GM10266 (cell line): Measurements from ENCODE around the gene ABCC5.

ENCODE experiments used
- DNase-seq: peaks from one replicate; pipeline ENCODE4 v3.0.0; 2012; ENCODE audit errors: extremely low spot score
- TF ChIP-seq, protein P1 (sequence below): IDR thresholded peaks from 2 replicates; pipeline ENCODE4 v1.5.1; 2012; ENCODE audit warnings: mild to moderate bottlenecking, low read depth; ENCODE audit not compliant: control insufficient read depth, insufficient read depth; ENCODE audit errors: missing control alignments

Gene ABCC5

DNA sequence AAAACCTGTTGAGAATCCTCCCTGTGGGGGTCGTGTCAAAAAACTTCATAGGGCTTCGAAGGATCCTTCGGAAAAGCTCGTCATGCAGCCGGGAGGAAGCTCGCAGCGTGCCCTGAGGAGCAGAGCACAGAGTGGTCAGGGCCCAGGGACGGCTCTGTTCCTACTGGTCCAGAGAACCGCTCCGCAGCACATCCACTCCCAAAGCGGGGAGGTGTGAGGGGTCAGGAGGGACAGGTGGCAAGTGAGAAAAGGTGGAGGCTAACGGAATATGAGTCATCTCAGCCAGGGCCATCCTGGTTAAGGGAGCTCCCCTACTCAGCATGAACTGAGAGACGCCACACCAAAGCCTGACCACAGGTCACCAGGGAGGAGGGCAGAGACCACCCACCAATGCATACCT is 66.2 kb downstream of the ABCC5 start:
- DNase-seq: no peak
- TF ChIP-seq, protein P1, sequence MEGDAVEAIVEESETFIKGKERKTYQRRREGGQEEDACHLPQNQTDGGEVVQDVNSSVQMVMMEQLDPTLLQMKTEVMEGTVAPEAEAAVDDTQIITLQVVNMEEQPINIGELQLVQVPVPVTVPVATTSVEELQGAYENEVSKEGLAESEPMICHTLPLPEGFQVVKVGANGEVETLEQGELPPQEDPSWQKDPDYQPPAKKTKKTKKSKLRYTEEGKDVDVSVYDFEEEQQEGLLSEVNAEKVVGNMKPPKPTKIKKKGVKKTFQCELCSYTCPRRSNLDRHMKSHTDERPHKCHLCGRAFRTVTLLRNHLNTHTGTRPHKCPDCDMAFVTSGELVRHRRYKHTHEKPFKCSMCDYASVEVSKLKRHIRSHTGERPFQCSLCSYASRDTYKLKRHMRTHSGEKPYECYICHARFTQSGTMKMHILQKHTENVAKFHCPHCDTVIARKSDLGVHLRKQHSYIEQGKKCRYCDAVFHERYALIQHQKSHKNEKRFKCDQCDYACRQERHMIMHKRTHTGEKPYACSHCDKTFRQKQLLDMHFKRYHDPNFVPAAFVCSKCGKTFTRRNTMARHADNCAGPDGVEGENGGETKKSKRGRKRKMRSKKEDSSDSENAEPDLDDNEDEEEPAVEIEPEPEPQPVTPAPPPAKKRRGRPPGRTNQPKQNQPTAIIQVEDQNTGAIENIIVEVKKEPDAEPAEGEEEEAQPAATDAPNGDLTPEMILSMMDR: no peak

DNA sequence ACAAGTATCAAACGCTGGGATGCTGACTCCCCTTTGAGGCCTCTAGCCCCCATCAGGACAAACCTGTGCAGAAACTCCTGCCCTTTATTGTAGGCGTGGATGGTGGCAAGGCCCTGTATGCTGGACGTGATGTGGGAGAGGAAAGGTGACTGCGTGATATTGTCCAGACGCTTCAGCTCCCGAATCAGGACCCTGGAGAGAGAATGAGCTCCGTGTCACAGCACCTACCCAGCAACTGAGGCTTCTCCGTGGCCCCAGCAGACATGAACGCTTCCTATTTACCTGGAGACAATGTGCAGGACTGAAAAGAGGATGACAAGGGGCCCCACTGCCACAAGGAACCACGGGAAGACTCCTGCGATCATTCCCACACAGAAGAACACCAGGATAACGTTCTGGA is 68.0 kb downstream of the ABCC5 start:
- no peak for DNase-seq
- TF ChIP-seq, protein P1: no peak

DNA sequence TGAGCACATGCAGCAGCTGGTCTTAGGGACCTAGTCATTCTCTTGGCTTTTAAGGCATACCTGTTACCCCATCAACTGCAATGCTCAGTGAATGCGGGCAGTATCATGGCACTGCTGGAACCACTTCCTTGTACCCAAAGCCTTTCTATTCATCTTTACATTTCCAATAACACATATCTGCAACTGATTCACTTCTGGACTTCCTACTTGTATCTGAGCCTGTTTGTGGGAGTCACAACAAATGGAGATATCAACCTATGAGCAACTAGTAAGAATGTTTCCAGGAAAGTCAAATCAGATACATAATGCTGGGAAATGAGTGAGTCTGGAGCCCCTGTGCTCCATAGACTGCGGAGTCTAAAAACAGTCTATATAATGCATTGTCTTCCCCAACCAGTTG is 71.6 kb downstream of the ABCC5 start:
- no peak for DNase-seq
- TF ChIP-seq, protein P1: no peak

DNA sequence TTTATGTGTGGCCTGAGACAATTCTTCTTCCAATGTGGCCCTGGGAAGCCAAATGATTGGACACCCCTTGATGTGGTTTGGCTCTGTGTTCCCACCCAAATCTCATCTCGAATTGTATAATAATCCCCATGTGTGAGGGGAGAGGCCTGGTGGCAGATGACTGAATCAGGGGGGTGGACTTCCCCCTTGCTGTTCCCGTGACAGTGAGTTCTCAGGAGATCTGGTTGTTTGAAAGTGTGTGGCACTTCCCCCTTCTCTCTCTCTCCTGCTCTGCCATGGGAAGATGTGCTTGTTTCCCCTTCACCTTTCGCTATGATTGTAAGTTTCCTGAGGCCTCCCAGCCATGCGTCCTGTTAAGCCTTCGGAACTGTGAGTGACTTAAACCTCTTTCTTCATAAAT is 72.9 kb downstream of the ABCC5 start:
- no peak for DNase-seq
- TF ChIP-seq, protein P1: no peak

DNA sequence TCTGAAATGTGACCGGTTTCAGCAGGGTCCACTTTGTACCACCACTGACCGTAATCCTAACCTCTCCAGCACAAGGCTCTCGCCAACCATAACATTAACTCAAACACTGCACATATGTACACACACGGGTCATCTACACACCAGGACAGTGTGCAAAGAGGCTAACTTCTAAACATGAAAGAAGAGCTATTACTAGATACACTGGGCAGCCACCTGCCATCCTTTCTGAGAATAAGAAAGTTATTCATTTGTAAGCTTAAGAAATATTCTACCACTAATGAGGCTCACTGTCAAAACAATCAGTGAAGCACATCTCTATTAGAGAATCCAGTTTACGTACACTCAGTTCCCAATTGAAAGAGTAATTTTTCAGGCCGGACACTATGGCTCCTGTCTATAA is 73.9 kb downstream of the ABCC5 start:
- TF ChIP-seq, protein P1: no peak

DNA sequence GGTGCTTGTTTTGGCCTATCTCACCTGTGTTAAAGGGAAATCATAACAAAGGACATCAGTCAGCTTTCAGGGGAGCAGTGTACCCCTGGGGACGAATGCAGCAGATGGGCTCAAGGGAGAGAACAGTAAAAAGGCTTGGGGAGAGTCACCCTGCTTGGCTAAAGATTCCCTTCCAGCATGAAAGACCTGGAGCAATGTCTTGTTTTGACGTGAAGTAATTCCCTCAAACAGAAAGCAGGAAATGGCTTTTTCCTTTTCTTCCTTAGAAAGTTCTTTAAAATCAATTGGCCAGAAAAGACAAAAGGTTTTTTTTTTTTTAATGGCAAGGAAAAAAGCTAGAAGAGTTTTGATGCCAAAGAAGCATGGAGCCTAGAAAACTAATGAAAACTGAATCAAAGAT is 76.5 kb downstream of the ABCC5 start:
- no peak for DNase-seq
- TF ChIP-seq, protein P1: no peak

More for the DNA sequence above, 73.9 kb downstream of the ABCC5 start:
- DNase-seq: no peak

DNA sequence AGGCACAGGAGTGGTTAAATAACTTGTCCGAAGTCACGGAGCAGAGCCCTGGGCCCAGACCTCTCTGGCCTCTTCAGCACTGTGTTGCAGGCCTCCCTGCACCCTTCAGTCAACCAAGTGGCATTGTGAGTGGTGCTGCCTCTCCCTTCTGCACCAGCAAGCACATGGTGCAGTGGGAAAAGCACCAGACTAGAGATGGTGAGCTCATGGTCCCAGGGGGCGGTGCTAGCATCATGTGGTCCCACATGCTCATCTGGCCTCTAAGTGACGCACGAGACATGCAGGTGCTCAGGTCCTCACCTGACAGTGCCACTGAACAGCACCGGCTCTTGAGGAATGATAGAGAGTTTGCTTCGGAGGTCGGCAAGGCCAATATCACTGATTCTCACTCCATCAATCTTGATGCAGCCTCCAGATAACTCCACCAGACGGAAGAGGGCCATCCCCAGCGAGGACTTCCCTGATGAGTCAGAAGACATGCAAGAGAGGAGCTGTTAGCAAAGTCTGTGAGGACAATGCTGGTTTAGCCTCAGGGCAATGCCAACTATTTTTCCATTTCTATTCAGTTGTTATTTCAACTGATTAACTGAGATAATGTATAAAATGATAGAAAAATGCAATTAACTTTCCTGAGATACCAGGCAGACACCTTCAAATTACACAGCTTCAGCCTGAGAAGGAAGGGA is 79.9 kb downstream of the ABCC5 start:
- TF ChIP-seq, protein P1: no peak
- DNase-seq: no peak
